Neural progenitor cell (in vitro differentiated cells): Measurements from ENCODE around the gene ATOH1. TPM values are rescaled to one million over a fixed set of nuclear protein-coding genes. Genes with fewer than 3 reads are reported as not detected.
A peak's percentile ranks its signal among the peaks of the same experiment; 100 is the strongest.

Experiments
- DNase-seq: peaks from one replicate; pipeline ENCODE4 v3.0.0-alpha.2; 2016; ENCODE audit warnings: low spot score
- H2AFZ ChIP-seq: fragments of 200-600 bp; sonication (generic); replicated peaks from 2 replicates; pipeline ENCODE4 v1.6.1; 2016; ENCODE audit warnings: antibody characterized with exemption
- H3F3A ChIP-seq: fragments of 200-600 bp; sonication (generic); 2 replicates; pipeline ENCODE4 v1.6.1; 2016; ENCODE audit warnings: antibody characterized with exemption, low read depth
- H3K27ac ChIP-seq: fragments of 200-600 bp; sonication (generic); 2 replicates; pipeline ENCODE4 v1.5.1; 2016; ENCODE audit warnings: mild to moderate bottlenecking
- H3K27me3 ChIP-seq: fragments of 200-600 bp; sonication (generic); 2 replicates; pipeline ENCODE4 v1.6.1; 2016; ENCODE audit warnings: mild to moderate bottlenecking, moderate library complexity
- H3K36me3 ChIP-seq: fragments of 200-600 bp; sonication (generic); 2 replicates; pipeline ENCODE4 v1.5.1; 2016
- H3K4me1 ChIP-seq: fragments of 200-600 bp; sonication (generic); 2 replicates; pipeline ENCODE4 v1.6.1; 2016; ENCODE audit warnings: mixed run types
- H3K4me2 ChIP-seq: fragments of 200-600 bp; sonication (generic); 2 replicates; pipeline ENCODE4 v1.6.1; 2016
- H3K4me3 ChIP-seq: fragments of 200-600 bp; sonication (generic); 2 replicates; pipeline ENCODE4 v1.5.1; 2016
- H3K79me2 ChIP-seq: fragments of 200-600 bp; sonication (generic); 2 replicates; pipeline ENCODE4 v1.6.1; 2016; ENCODE audit warnings: low read depth
- H3K9ac ChIP-seq: fragments of 200-600 bp; sonication (generic); 2 replicates; pipeline ENCODE4 v1.6.1; 2016
- H3K9me3 ChIP-seq: fragments of 200-600 bp; sonication (generic); 2 replicates; pipeline ENCODE4 v1.5.1; 2016; ENCODE audit warnings: low read depth
- H4K20me1 ChIP-seq: fragments of 200-600 bp; sonication (generic); 2 replicates; pipeline ENCODE4 v1.6.1; 2016; ENCODE audit warnings: low read depth
- H3K27ac Mint-ChIP-seq: 3 replicates; pipeline ENCODE4 v1.8.0; 2021; ENCODE audit warnings: mixed read lengths
- H3K27me3 Mint-ChIP-seq: 2 replicates; pipeline ENCODE4 v1.8.0; 2022; ENCODE audit warnings: low read depth, mild to moderate bottlenecking, inconsistent platforms, moderate library complexity, mixed read lengths; ENCODE audit not compliant: insufficient read depth
- H3K36me3 Mint-ChIP-seq: 3 replicates; pipeline ENCODE4 v1.8.0; 2021; ENCODE audit warnings: mixed read lengths
- H3K4me1 Mint-ChIP-seq: 3 replicates; pipeline ENCODE4 v1.8.0; 2021; ENCODE audit warnings: mixed read lengths
- H3K4me3 Mint-ChIP-seq: 3 replicates; pipeline ENCODE4 v1.8.0; 2021; ENCODE audit warnings: mild to moderate bottlenecking, moderate library complexity, mixed read lengths
- H3K9me3 Mint-ChIP-seq: 3 replicates; pipeline ENCODE4 v1.8.0; 2020; ENCODE audit warnings: mixed read lengths
- EZH2 ChIP-seq: fragments of 200-600 bp; sonication (generic); IDR thresholded peaks from 2 replicates; pipeline ENCODE4 v1.6.1; 2017; ENCODE audit warnings: antibody characterized with exemption, mild to moderate bottlenecking, moderate library complexity
- EZH2phosphoT487 ChIP-seq: fragments of 200-600 bp; sonication (generic); IDR thresholded peaks from 2 replicates; pipeline ENCODE4 v1.6.1; 2017; ENCODE audit warnings: antibody characterized with exemption
- total RNA-seq: library from RNA; depleted of rRNA; stranded (reverse); fragments of >200 nt; gene quantifications from 2 replicates; pipeline ENCODE4 v1.2.3, GENCODE V29; 2015; ENCODE audit warnings: low replicate concordance
- TF ChIP-seq, protein P1 (sequence below): fragments of 200-600 bp; sonication (generic); IDR thresholded peaks from 2 replicates; pipeline ENCODE4 v1.5.1; 2017; ENCODE audit warnings: antibody characterized with exemption, mild to moderate bottlenecking

ATOH1 gene, protein sequence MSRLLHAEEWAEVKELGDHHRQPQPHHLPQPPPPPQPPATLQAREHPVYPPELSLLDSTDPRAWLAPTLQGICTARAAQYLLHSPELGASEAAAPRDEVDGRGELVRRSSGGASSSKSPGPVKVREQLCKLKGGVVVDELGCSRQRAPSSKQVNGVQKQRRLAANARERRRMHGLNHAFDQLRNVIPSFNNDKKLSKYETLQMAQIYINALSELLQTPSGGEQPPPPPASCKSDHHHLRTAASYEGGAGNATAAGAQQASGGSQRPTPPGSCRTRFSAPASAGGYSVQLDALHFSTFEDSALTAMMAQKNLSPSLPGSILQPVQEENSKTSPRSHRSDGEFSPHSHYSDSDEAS
- 0.06 TPM in 1 of 2 replicates, not detected in the other for total RNA-seq

DNA sequence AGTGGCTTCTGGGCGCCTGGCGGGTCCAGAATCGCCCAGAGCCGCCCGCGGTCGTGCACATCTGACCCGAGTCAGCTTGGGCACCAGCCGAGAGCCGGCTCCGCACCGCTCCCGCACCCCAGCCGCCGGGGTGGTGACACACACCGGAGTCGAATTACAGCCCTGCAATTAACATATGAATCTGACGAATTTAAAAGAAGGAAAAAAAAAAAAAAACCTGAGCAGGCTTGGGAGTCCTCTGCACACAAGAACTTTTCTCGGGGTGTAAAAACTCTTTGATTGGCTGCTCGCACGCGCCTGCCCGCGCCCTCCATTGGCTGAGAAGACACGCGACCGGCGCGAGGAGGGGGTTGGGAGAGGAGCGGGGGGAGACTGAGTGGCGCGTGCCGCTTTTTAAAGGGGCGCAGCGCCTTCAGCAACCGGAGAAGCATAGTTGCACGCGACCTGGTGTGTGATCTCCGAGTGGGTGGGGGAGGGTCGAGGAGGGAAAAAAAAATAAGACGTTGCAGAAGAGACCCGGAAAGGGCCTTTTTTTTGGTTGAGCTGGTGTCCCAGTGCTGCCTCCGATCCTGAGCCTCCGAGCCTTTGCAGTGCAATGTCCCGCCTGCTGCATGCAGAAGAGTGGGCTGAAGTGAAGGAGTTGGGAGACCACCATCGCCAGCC, at the start of gene ATOH1:
ATOH1 (plus strand) TSS at position 422 of the 663 bp plus-strand sequence; CDS start at position 596, 174 bp downstream.
- Histone ChIP-seq H3K9ac (no peak within 1 kb of the TSS), H3K4me1 (peaks cover 23% of the 10 kb centered on the region), H3K9me3 (no peaks in the 10 kb centered on the region), H3F3A (peaks cover 40% of the 10 kb centered on the region), H2AFZ (peak within 1 kb of the TSS; percentile 66), H3K27ac (no peak within 1 kb of the TSS), H3K4me2 (peak within 1 kb of the TSS; percentile 95), H4K20me1 (peaks cover 58% of the 10 kb centered on the region), H3K79me2 (no peaks in the 10 kb centered on the region), H3K36me3 (no peaks in the 10 kb centered on the region), H3K27me3 (peaks cover 100% of the 10 kb centered on the region), H3K4me3 (peak within 1 kb of the TSS; percentile 54)
- no peaks in the 10 kb centered on the region for H3K36me3 Mint-ChIP-seq
- peaks cover 38% of the 10 kb centered on the region for H3K4me1 Mint-ChIP-seq
- peak within 1 kb of the TSS; percentile 90 for H3K4me3 Mint-ChIP-seq
- no peaks in the 10 kb centered on the region for H3K9me3 Mint-ChIP-seq
- H3K27me3 Mint-ChIP-seq, result peaks cover 87% of the 10 kb centered on the region
- TF ChIP-seq EZH2phosphoT487, result peak; percentile 13
- TF ChIP-seq, protein P1, sequence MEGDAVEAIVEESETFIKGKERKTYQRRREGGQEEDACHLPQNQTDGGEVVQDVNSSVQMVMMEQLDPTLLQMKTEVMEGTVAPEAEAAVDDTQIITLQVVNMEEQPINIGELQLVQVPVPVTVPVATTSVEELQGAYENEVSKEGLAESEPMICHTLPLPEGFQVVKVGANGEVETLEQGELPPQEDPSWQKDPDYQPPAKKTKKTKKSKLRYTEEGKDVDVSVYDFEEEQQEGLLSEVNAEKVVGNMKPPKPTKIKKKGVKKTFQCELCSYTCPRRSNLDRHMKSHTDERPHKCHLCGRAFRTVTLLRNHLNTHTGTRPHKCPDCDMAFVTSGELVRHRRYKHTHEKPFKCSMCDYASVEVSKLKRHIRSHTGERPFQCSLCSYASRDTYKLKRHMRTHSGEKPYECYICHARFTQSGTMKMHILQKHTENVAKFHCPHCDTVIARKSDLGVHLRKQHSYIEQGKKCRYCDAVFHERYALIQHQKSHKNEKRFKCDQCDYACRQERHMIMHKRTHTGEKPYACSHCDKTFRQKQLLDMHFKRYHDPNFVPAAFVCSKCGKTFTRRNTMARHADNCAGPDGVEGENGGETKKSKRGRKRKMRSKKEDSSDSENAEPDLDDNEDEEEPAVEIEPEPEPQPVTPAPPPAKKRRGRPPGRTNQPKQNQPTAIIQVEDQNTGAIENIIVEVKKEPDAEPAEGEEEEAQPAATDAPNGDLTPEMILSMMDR, result no peak
- peak; percentile 90 for DNase-seq
- H3K27ac Mint-ChIP-seq, result no peak within 1 kb of the TSS

DNA sequence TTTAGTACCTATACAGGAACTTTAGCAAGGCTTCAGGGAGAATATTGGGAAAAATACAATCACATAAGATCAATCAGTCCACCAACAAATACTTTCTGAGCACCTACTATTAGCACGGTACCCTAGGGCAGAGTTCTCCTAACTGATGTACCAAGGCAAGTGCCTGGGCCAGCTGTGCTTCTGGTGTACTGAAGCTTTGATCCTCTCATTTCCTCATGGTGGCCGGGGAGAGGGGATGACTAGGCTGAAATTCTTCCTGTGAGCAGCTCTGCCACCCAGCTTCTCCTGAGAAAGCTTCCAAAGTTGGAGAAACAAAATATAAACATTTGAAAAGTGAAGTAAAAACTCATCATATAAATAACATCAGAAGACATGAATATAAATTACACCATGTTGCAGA, 49.3 kb upstream of the ATOH1 start:
- no peak overlapping the region for H3K4me2 ChIP-seq
- H3K9me3 ChIP-seq, result no peaks in the 10 kb centered on the region
- H3K27ac ChIP-seq, result no peak overlapping the region
- H3K4me1 ChIP-seq, result peaks cover 4% of the 10 kb centered on the region
- no peak for DNase-seq
- no peaks in the 10 kb centered on the region for H3K36me3 ChIP-seq
- Mint-ChIP-seq H3K9me3 (no peaks in the 10 kb centered on the region), H3K27me3 (no peaks in the 10 kb centered on the region), H3K36me3 (no peaks in the 10 kb centered on the region), H3K4me3 (no peak overlapping the region), H3K27ac (no peak overlapping the region), H3K4me1 (peaks cover 8% of the 10 kb centered on the region)
- H3K4me3 ChIP-seq, result no peak overlapping the region
- TF ChIP-seq EZH2 (no peak), EZH2phosphoT487 (no peak)
- TF ChIP-seq, protein P1, result no peak
- no peak overlapping the region for H3K9ac ChIP-seq
- no peaks in the 10 kb centered on the region for H3K79me2 ChIP-seq
- no peaks in the 10 kb centered on the region for H4K20me1 ChIP-seq
- no peak overlapping the region for H2AFZ ChIP-seq
- H3F3A ChIP-seq, result peaks cover 7% of the 10 kb centered on the region
- H3K27me3 ChIP-seq, result no peaks in the 10 kb centered on the region

DNA sequence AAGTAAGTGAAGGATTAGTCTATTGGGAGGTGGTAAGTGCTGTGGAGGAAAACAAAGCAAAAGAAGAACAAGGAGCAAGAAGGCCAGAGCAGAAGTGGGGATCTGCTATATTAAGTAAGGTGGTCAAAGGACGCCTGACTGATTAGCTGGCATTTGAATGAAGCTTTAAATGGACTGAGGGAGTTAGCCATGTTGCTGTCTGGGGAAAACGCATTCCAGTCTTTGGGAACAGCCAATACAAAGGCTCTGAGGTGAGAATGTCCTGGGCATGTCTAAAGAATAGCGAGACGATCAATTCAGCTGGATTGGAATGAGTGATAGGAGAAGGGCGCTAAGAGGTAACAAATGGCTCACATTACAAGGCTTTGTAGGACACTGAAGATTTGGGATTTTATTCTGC, 48.5 kb upstream of the ATOH1 start:
- H3F3A ChIP-seq, result peaks cover 7% of the 10 kb centered on the region
- TF ChIP-seq EZH2, result no peak
- no peak overlapping the region for H2AFZ ChIP-seq
- H3K27me3 ChIP-seq, result no peaks in the 10 kb centered on the region
- H3K4me3 Mint-ChIP-seq, result no peak overlapping the region
- H3K27ac ChIP-seq, result no peak overlapping the region
- H3K36me3 ChIP-seq, result no peaks in the 10 kb centered on the region
- H3K27ac Mint-ChIP-seq, result no peak overlapping the region
- H3K4me2 ChIP-seq, result no peak overlapping the region
- peak; percentile 69 for DNase-seq
- no peaks in the 10 kb centered on the region for H3K79me2 ChIP-seq
- no peaks in the 10 kb centered on the region for H4K20me1 ChIP-seq
- no peaks in the 10 kb centered on the region for H3K9me3 ChIP-seq
- no peaks in the 10 kb centered on the region for H3K27me3 Mint-ChIP-seq
- H3K9me3 Mint-ChIP-seq, result no peaks in the 10 kb centered on the region
- H3K4me3 ChIP-seq, result no peak overlapping the region
- no peaks in the 10 kb centered on the region for H3K36me3 Mint-ChIP-seq
- H3K4me1 ChIP-seq, result peaks cover 4% of the 10 kb centered on the region
- H3K4me1 Mint-ChIP-seq, result peaks cover 8% of the 10 kb centered on the region
- no peak overlapping the region for H3K9ac ChIP-seq

- Histone ChIP-seq H3K4me3 (no peak overlapping the region), H3F3A (peaks cover 7% of the 10 kb centered on the region), H3K36me3 (no peaks in the 10 kb centered on the region), H3K9me3 (no peaks in the 10 kb centered on the region), H2AFZ (no peak overlapping the region), H3K4me2 (no peak overlapping the region), H3K4me1 (peaks cover 4% of the 10 kb centered on the region), H3K27ac (no peak overlapping the region), H3K9ac (no peak overlapping the region), H3K27me3 (no peaks in the 10 kb centered on the region), H4K20me1 (no peaks in the 10 kb centered on the region), H3K79me2 (no peaks in the 10 kb centered on the region)
- no peak overlapping the region for H3K4me3 Mint-ChIP-seq
- no peaks in the 10 kb centered on the region for H3K27me3 Mint-ChIP-seq
- H3K36me3 Mint-ChIP-seq, result no peaks in the 10 kb centered on the region
- H3K9me3 Mint-ChIP-seq, result no peaks in the 10 kb centered on the region
- TF ChIP-seq, protein P1, result no peak
- TF ChIP-seq EZH2 (no peak), EZH2phosphoT487 (no peak)
- no peak for DNase-seq
- H3K27ac Mint-ChIP-seq, result no peak overlapping the region
- peaks cover 8% of the 10 kb centered on the region for H3K4me1 Mint-ChIP-seq
These were observed 47.4 kb upstream of the ATOH1 start for GRCh38 chr4:93781198-93781597.
